Endothelial cell of umbilical vein (primary cell): ENCODE measurements around the gene TBCD. TPM values are rescaled to one million over a fixed set of nuclear protein-coding genes. Genes with fewer than 3 reads are reported as not detected.

Source experiments
- BruUV-seq: library from RNA; stranded (reverse); fragments of 400-500 nt; replicated peaks from 2 replicates; lab custom pipeline; 2021; lab: Mats Ljungman, UMichigan
- CTCF ChIA-PET: fragments of 300-600, 350-600 bp; sonication (Branson Sonifier 250); formaldehyde crosslinking; loops from one replicate; lab custom pipeline; 2021; ENCODE audit warnings: antibody characterized with exemption, inconsistent platforms; lab: Charles Lee
- POLR2A ChIA-PET: fragments of 300-600, 350-600 bp; sonication (Branson Sonifier 250); formaldehyde crosslinking; loops from one replicate; lab custom pipeline; 2021; ENCODE audit warnings: antibody characterized with exemption, inconsistent platforms; lab: Charles Lee
- DNase-seq: peaks from one replicate; pipeline ENCODE4 v3.0.0-alpha.2; 2011; ENCODE audit warnings: low read depth, low spot score
- FAIRE-seq: peaks from 2 replicates; lab custom pipeline; 2011; peaks lifted over from hg19 to GRCh38; lab: Jason Lieb, UNC
- H2AFZ ChIP-seq: 2 replicates; pipeline ENCODE4 v1.6.0; 2012; ENCODE audit warnings: low read depth, low read length, control low read depth, inconsistent platforms
- H3K27ac ChIP-seq: 2 replicates; pipeline ENCODE4 v1.5.1; 2011; ENCODE audit warnings: low read depth, mild to moderate bottlenecking, control low read depth, low read length, moderate library complexity; ENCODE audit not compliant: insufficient read depth
- H3K27me3 ChIP-seq, 2 experiments: 2 replicates each; pipeline versions ENCODE4 v1.6.0 to v1.6.1; 2011; ENCODE audit warnings: low read length in 2 of 2, mixed read lengths in 1 of 2; ENCODE audit not compliant: control insufficient read depth in 2 of 2, insufficient read depth in 2 of 2
- H3K36me3 ChIP-seq, 2 experiments: 2 replicates in 1 of 2; 3 replicates in 1 of 2; pipeline ENCODE4 v1.5.1; 2011; ENCODE audit warnings: low read length in 2 of 2, mild to moderate bottlenecking in 1 of 2, moderate library complexity in 1 of 2; ENCODE audit not compliant: control insufficient read depth in 2 of 2, insufficient read depth in 2 of 2; ENCODE audit errors: extremely low read depth in 1 of 2
- H3K4me1 ChIP-seq: 3 replicates; pipeline ENCODE4 v1.5.1; 2011; ENCODE audit warnings: mild to moderate bottlenecking, low read length; ENCODE audit not compliant: control insufficient read depth, insufficient read depth; ENCODE audit errors: extremely low read depth
- H3K4me2 ChIP-seq: 2 replicates; pipeline ENCODE4 v1.6.1; 2011; ENCODE audit warnings: low read length, control low read depth, mixed read lengths; ENCODE audit not compliant: insufficient read depth
- H3K4me3 ChIP-seq, 3 experiments: fragments of 200-600 bp in 1 of 3; sonication (generic), shearing (Covaris generic) in 1 of 3; replicated peaks in 1 of 3; 2 replicates each; pipeline ENCODE4 v1.5.1; 2011 to 2016; ENCODE audit warnings: control low read depth in 3 of 3, low read length in 3 of 3, mild to moderate bottlenecking in 2 of 3, inconsistent platforms in 1 of 3, low read depth in 1 of 3, moderate library complexity in 1 of 3; ENCODE audit not compliant: insufficient read depth in 1 of 3
- H3K79me2 ChIP-seq: 2 replicates; pipeline ENCODE4 v1.6.0; 2012; ENCODE audit warnings: low read length, inconsistent platforms; ENCODE audit not compliant: control insufficient read depth, insufficient read depth
- H3K9ac ChIP-seq: replicated peaks from 2 replicates; pipeline ENCODE3; 2011; ENCODE audit warnings: low read length, control low read depth; ENCODE audit not compliant: insufficient read depth; ENCODE audit errors: extremely low read depth
- H3K9me1 ChIP-seq: replicated peaks from 3 replicates; pipeline ENCODE4 v1.6.0; 2011; ENCODE audit warnings: mild to moderate bottlenecking, low read length; ENCODE audit not compliant: control insufficient read depth, insufficient read depth; ENCODE audit errors: extremely low read depth
- H3K9me3 ChIP-seq: replicated peaks from 2 replicates; pipeline ENCODE4 v1.5.1; 2012; ENCODE audit warnings: low read length, inconsistent platforms; ENCODE audit not compliant: control insufficient read depth, insufficient read depth
- H4K20me1 ChIP-seq: replicated peaks from 2 replicates; pipeline ENCODE3; 2011; ENCODE audit warnings: mild to moderate bottlenecking, low read length; ENCODE audit not compliant: control insufficient read depth, insufficient read depth; ENCODE audit errors: extremely low read depth
- CTCF ChIP-seq, 2 donors: IDR thresholded peaks; 1 replicate in 1 of 2; 2 replicates in 1 of 2; pipeline ENCODE4 v1.5.1; 2011; ENCODE audit warnings: low read length in 2 of 2, mild to moderate bottlenecking in 2 of 2, moderate library complexity in 2 of 2, control low read depth in 1 of 2, inconsistent platforms in 1 of 2, low read depth in 1 of 2; ENCODE audit not compliant: insufficient read depth in 1 of 2; ENCODE audit errors: extremely low read depth in 1 of 2
- EZH2 ChIP-seq: IDR thresholded peaks from 2 replicates; pipeline ENCODE4 v1.6.1; 2012; ENCODE audit warnings: borderline replicate concordance, low read depth, mild to moderate bottlenecking, moderate library complexity, low read length, inconsistent platforms; ENCODE audit not compliant: severe bottlenecking
- FOS ChIP-seq: IDR thresholded peaks from 2 replicates; pipeline ENCODE4 v1.6.1; 2011; ENCODE audit warnings: mild to moderate bottlenecking, low read length, moderate library complexity, borderline replicate concordance; ENCODE audit not compliant: insufficient read depth
- GATA2 ChIP-seq: IDR thresholded peaks from 2 replicates; pipeline ENCODE4 v1.7.0; 2011; ENCODE audit warnings: low read depth, mild to moderate bottlenecking, moderate library complexity, mixed read lengths, low read length; ENCODE audit not compliant: insufficient read length, insufficient read depth
- JUN ChIP-seq: IDR thresholded peaks from 2 replicates; pipeline ENCODE4 v1.6.1; 2011; ENCODE audit warnings: borderline replicate concordance, low read depth; ENCODE audit not compliant: insufficient read length, insufficient read depth
- MAX ChIP-seq: IDR thresholded peaks from 2 replicates; pipeline ENCODE4 v1.6.1; 2011; ENCODE audit not compliant: insufficient read depth, insufficient read length
- MYC ChIP-seq: IDR thresholded peaks from one replicate; pipeline ENCODE4 v1.6.1; 2011; ENCODE audit warnings: mild to moderate bottlenecking, low read depth, low read length
- POLR2A ChIP-seq: IDR thresholded peaks from 2 replicates; pipeline ENCODE4 v1.6.1; 2012; ENCODE audit warnings: low read depth, mild to moderate bottlenecking, control low read depth, low read length
- POLR2AphosphoS5 ChIP-seq: IDR thresholded peaks from 2 replicates; pipeline ENCODE4 v1.6.1; 2012; ENCODE audit warnings: low read depth, mild to moderate bottlenecking, control low read depth, low read length, moderate library complexity; ENCODE audit not compliant: insufficient read depth
- dilution Hi-C: fragments of 300-500 bp; cut with MboI; formaldehyde crosslinking; loops from one replicate; pipeline ENCODE4 v1.15.0; 2019; ENCODE audit warnings: low sequenced_read_pairs; ENCODE audit not compliant: extremely low pct_ligation_motif_present
- intact Hi-C: fragments of 100-400 bp; cut with micrococcal nuclease; formaldehyde crosslinking; loops from one replicate; pipeline ENCODE4 v1.10.0; 2022
- polyA plus RNA-seq, 4 experiments: library from polyadenylated mRNA; depleted of rRNA in 3 of 4; stranded (reverse) in 3 of 4; unstranded in 1 of 4; fragments of >200 nt; gene quantifications; 2 replicates each; pipeline versions ENCODE4 v1.2.1 to v1.2.3, GENCODE V29; 2011 to 2012; ENCODE audit warnings: missing spikeins in 1 of 4
- total RNA-seq: library from RNA; stranded (reverse); gene quantifications from 2 replicates; pipeline ENCODE4 v1.2.3, GENCODE V29; 2021

TBCD gene
- total and polyA plus RNA-seq, 2 donors (not counting 3 experiments of a cell fraction or from before 2014, with no cell fraction given): 121 to 145 TPM

DNA sequence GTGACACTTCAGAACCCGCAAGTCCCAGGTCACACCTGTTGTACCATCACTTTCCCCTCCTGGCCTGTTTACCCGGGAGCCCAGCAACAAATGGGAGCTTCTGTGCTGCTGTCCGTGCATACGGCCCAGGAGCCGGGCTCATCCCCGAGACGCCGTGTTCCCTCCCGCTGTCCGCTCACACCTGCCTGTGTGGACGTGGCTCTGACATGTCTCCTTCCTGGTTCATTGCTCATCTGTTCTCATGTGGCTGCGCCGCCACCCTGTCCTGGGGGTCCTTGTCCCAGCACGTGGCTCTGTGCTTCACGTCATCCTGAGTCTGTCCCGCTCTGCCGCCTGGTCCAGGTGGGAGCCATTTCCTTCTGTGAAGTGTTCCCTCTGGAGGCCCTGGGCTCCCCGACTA is 37.9 kb downstream of the TBCD start:
- no peak overlapping the region for H2AFZ ChIP-seq
- no peaks in the 10 kb centered on the region for H3K9me3 ChIP-seq
- no peak overlapping the region for H3K4me3 ChIP-seq
- ChIA-PET CTCF (interaction anchor here (0.8 to 1.3 kb wide), 2 partner anchors 86 to 124 kb away, joined by 3 to 4 read pairs; no protein-coding TSS in a partner anchor), POLR2A (no interaction called here)
- H3K27ac ChIP-seq: no peak overlapping the region
- no peaks in the 10 kb centered on the region for H3K4me1 ChIP-seq
- FAIRE-seq (no peak), DNase-seq (no peak)
- dilution Hi-C loops: no loop called here
- no peaks in the 10 kb centered on the region for H4K20me1 ChIP-seq
- no peak overlapping the region for H3K4me2 ChIP-seq
- no peaks in the 10 kb centered on the region for H3K27me3 ChIP-seq
- H3K9ac ChIP-seq: no peak overlapping the region
- peaks cover 2% of the 10 kb centered on the region for H3K79me2 ChIP-seq
- no TSS peak for BruUV-seq
- no peaks in the 10 kb centered on the region for H3K36me3 ChIP-seq
- intact Hi-C loops: loop anchor here (2.0 kb wide), 1 partner anchor 55 kb away; no protein-coding TSS in a partner anchor
- no peaks in the 10 kb centered on the region for H3K9me1 ChIP-seq
- TF ChIP-seq MAX: no peak
- TF ChIP-seq MYC: no peak
- TF ChIP-seq FOS: no peak
- no peak for TF ChIP-seq POLR2A
- no peak for TF ChIP-seq EZH2
- no peak for TF ChIP-seq GATA2
- TF ChIP-seq CTCF (IDR thresholded peaks at IDR 0.05; ENCODE audit: extremely low read depth in 1 of 2, insufficient read depth in 1 of 2, low read depth in 1 of 2, low read length in 2 of 2): no peak
- TF ChIP-seq JUN: no peak
- TF ChIP-seq POLR2AphosphoS5: no peak
